SJCRH30 (cell line): ENCODE data around the gene RREB1. TPM values are rescaled to one million over a fixed set of nuclear protein-coding genes. Genes with fewer than 3 reads are reported as not detected.
"Not testable (repeated sequence)": the region's sequence is repeated elsewhere in the genome, so short reads cannot be mapped to it uniquely, and the experiment has no call there.

Source experiments
- DNase-seq, 2 experiments: peaks; one replicate each; pipeline ENCODE4 v3.0.0-alpha.2; 2015 to 2020
- H3K27ac ChIP-seq: fragments of 250-450 bp; sonication (Bioruptor Pico); 2 replicates; pipeline ENCODE4 v1.5.1; 2020; ENCODE audit warnings: mild to moderate bottlenecking, moderate library complexity
- H3K27me3 ChIP-seq: fragments of 250-450 bp; sonication (Bioruptor Pico); 2 replicates; pipeline ENCODE4 v1.5.1; 2020; ENCODE audit warnings: mild to moderate bottlenecking, moderate library complexity
- H3K36me3 ChIP-seq: fragments of 250-450 bp; sonication (Bioruptor Pico); 2 replicates; pipeline ENCODE4 v1.5.1; 2020; ENCODE audit warnings: mild to moderate bottlenecking, moderate library complexity
- H3K4me1 ChIP-seq: fragments of 250-450 bp; sonication (Bioruptor Pico); 2 replicates; pipeline ENCODE4 v1.5.1; 2020; ENCODE audit warnings: mild to moderate bottlenecking, moderate library complexity
- H3K4me3 ChIP-seq: fragments of 250-450 bp; sonication (Bioruptor Pico); 2 replicates; pipeline ENCODE4 v1.5.1; 2020; ENCODE audit warnings: mild to moderate bottlenecking, moderate library complexity
- H3K9me3 ChIP-seq: fragments of 250-450 bp; sonication (Bioruptor Pico); replicated peaks from 2 replicates; pipeline ENCODE4 v1.5.1; 2020; ENCODE audit warnings: mild to moderate bottlenecking, moderate library complexity
- total RNA-seq: library from RNA; depleted of rRNA; stranded (reverse); fragments of >200 nt; shearing (Covaris generic); gene quantifications from 2 replicates; pipeline ENCODE4 v1.2.3, GENCODE V29; 2014

Gene RREB1
- total RNA-seq, 1 experiment from 2014 or later: 12.3 TPM

DNA sequence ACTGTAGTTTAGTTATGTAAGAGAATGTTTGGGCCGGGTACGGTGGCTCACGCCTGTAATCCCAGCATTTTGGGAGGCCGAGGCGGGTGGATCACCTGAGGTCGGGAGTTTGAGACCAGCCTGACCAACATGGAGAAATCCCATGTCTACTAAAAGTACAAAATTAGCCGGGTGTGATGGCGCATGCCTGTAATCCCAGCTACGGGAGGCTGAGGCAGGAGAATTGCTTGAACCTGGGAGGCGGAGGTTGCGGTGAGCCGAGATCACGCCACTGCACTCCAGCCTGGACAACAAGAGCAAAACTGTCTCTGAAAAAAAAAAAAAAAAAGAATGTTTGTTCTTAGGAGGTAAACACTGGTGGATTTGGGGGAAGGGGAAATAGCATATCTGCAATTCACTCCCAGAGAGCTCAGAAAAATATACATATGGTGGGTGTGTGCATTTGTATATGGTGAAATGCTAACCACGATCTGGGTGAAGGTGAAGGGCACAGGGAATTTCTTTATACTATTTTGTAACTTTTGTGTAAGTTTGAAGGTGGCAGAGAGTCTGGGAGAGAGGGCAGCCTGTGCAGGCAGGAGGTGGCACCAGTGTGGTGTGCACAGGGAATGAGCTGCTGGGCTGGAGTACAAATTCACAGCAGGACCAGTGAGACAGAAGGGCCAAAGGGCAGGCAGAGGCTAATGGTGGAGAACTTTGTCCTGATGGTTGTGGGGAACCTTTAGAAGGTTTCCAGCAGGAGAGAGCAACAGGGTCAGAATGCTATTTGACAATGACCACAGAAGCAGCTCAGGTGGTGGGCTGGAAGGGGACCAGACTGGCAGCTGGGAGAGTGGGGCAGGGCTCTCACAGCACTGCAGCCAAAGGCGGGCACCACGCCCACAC lies 162.8 kb downstream of the RREB1 start:
- no peaks in the 10 kb centered on the region for H3K9me3 ChIP-seq
- no peaks in the 10 kb centered on the region for H3K36me3 ChIP-seq
- no peak for DNase-seq
- H3K27ac ChIP-seq: no peak overlapping the region
- H3K4me1 ChIP-seq: no peaks in the 10 kb centered on the region
- H3K4me3 ChIP-seq: no peak overlapping the region
- no peaks in the 10 kb centered on the region for H3K27me3 ChIP-seq

DNA sequence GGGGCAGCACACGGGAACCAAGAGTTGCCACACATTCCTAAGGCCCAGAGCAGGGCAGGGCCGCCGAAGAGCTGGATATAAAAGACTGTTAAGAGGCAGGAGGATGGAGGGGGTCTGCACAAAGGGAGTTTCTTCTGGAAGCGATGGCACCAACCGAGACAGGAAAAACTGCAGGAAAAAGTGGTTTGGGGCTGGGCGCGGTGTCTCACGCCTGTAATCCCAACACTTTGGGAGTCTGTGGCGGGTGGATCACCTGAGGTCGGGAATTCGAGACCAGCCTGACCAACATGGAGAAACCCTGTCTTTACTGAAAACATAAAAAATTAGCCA lies 163.4 kb downstream of the RREB1 start:
- Histone ChIP-seq H3K36me3 (no peaks in the 10 kb centered on the region), H3K4me3 (no peak overlapping the region), H3K27me3 (no peaks in the 10 kb centered on the region), H3K27ac (no peak overlapping the region), H3K9me3 (no peaks in the 10 kb centered on the region), H3K4me1 (no peaks in the 10 kb centered on the region)
- DNase-seq: no peak

DNA sequence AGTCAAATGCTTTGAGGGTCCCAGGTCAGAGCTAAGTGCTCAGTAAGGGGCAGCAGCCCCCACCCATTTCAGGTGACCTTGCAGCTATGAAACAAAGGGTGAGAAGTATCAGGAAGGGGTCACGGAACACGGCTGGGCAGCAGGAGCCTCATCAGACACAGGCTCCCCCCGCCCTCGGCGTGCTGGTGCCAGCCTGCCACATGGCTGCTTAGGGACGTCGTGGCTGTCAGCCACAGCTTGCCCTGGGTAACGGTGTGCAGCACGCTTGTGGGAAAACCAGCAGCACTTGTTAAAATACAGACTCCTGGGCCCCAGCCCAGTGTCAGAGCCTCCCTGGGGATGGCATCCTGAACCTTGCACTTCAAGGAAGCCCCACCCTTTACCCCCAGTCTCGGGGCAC lies 165.9 kb downstream of the RREB1 start:
- DNase-seq: no peak
- no peaks in the 10 kb centered on the region for H3K36me3 ChIP-seq
- no peak overlapping the region for H3K4me3 ChIP-seq
- H3K27me3 ChIP-seq: no peaks in the 10 kb centered on the region
- no peaks in the 10 kb centered on the region for H3K9me3 ChIP-seq
- H3K27ac ChIP-seq: no peak overlapping the region
- no peaks in the 10 kb centered on the region for H3K4me1 ChIP-seq

DNA sequence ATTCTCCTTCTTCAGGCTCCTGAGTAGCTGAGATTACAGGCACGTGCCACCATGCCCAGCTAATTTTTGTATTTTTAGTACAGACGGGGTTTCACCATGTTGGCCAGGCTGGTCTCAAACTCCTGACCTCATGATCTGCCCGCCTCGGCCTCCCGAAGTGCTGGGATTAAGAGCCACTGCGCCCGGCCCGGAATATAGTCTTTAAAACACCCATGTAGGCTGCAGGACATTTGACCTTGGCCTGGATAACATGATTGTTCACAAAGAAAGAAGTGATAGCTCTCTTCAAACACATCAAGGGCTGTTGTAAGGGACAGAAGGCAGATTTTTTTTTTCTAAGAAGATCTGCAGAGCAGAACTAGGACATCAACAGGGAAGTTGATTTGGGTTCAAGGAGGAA lies 166.8 kb downstream of the RREB1 start:
- not testable (repeated sequence) for H3K4me3 ChIP-seq, H3K27me3 ChIP-seq, DNase-seq, H3K36me3 ChIP-seq, H3K27ac ChIP-seq, H3K4me1 ChIP-seq, H3K9me3 ChIP-seq

DNA sequence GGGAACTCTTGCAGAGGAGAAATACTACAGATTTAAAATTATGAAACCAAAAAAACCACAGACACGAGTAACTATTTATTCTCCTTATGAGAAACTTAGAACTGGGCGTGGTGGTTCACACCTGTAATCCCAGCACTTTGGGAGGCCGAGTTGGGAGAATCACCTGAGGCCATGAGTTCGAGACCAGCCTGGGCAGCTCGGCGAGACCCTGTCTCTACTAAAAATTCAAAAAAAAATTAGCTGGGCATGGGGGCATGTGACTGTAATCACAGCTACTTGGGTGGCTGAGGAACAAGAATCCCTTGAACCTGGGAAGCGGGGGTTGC lies 168.4 kb downstream of the RREB1 start:
- DNase-seq: no peak
- no peaks in the 10 kb centered on the region for H3K4me1 ChIP-seq
- no peak overlapping the region for H3K27ac ChIP-seq
- H3K4me3 ChIP-seq: no peak overlapping the region
- no peaks in the 10 kb centered on the region for H3K9me3 ChIP-seq
- H3K27me3 ChIP-seq: no peaks in the 10 kb centered on the region
- H3K36me3 ChIP-seq: no peaks in the 10 kb centered on the region

DNA sequence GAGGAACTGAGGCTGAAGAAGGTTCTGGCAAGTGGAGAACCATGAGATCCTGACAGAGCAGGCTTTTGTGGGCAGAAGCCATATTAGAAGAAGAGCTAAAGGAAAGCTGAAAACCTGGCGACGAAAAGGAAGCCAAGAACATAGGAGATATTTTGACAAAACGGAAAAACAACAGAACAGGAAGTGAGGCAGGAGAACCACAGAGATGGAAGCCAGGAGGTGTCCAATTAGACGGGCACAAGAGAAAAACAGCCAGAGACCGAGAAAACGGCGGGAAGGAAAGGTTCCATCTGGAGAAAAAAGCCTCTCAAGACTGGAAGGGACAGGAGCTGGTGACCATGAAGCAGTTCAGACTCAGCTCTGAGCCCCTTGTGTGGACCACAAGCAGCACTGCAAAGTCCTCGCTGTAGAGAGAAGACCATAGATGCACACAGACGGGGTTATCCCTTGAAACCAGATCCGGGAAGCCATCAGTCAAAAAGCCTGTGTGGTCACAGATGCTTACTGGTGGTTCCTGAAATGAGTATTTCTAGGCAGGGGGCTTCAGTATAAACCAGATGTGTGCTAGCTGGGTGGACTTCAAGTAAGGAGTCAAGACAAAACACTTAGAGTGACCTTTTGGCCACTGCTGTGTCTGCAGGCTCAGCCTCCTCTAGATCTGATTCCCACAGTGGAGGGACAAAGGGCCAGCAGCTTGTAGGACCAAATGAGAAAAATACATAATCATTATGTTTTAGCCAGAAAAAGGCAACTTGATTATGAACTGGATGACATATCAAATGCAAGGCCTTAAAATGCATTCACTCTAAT lies 174.5 kb downstream of the RREB1 start:
- Histone ChIP-seq H3K27me3 (no peaks in the 10 kb centered on the region), H3K9me3 (no peaks in the 10 kb centered on the region), H3K36me3 (0 out of 2 replicates have a peak, but pooled peaks cover 2% of the 10 kb centered on the region), H3K27ac (no peak overlapping the region), H3K4me3 (no peak overlapping the region), H3K4me1 (no peaks in the 10 kb centered on the region)
- no peak for DNase-seq

DNA sequence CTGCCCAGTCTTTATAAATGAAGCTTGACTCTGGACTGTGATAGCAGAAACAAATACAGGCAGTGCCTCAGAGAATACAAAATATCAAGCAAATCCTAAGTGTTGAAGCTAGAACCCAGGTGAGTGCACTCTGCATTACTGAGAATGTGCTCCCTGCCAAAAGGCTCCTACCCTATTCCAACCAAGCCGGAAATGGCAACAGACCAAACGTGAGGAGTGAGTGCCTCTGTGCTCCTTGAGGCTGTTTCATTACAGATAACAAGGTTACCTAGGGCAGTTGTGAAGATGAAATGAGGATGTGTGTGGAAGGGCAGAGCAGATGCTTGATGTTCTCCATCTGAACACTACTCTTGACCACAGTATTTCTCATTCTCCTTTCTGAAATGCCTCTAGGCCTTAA lies 175.9 kb downstream of the RREB1 start:
- Histone ChIP-seq H3K4me1 (no peaks in the 10 kb centered on the region), H3K9me3 (no peaks in the 10 kb centered on the region), H3K27ac (no peak overlapping the region), H3K4me3 (no peak overlapping the region), H3K27me3 (no peaks in the 10 kb centered on the region), H3K36me3 (peaks cover 5% of the 10 kb centered on the region; the same call in 1 of the 2 replicates)
- no peak for DNase-seq

DNA sequence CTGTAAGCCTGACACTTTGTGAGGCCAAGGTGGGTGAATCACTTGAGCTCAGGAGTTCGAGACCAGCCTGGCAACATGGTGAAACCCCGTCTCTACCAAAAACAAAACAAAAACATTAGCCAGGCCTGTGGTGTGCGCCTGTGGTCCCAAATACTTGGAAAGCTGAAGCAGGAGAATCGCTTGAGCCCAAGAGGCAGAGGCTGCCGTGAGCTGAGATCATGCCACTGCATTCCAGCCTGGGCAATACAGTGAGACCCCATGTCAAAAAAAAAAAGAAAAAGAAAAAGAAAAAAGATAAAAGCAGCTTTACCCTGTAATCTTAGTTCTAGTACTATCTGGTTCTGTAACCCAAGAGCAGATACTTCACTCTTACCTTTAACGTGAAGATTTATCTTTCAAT lies 177.7 kb downstream of the RREB1 start:
- Histone ChIP-seq H3K27me3 (no peaks in the 10 kb centered on the region), H3K9me3 (no peaks in the 10 kb centered on the region), H3K4me3 (no peak overlapping the region), H3K4me1 (no peaks in the 10 kb centered on the region), H3K27ac (no peak overlapping the region), H3K36me3 (peaks cover 5% of the 10 kb centered on the region)
- no peak for DNase-seq

DNA sequence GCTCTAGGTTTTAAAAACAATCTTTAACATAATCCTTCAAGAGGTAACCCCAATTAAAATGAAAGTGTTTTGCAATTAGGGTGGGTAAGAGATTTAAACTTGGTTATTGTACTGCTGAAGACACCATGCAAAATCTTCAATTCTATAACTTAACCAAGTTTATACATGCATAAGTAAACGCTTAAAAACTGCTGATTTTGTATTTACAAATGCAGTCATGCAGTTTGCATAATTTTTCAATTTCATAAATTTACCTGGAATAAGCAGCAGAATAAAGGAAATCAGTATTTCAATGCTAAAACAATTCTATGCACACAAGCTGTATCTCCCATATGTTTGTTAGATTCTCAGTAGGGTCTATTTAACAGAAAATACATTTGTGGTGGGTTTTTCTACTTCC lies 182.3 kb downstream of the RREB1 start:
- H3K36me3 ChIP-seq: peaks cover 11% of the 10 kb centered on the region
- no peaks in the 10 kb centered on the region for H3K9me3 ChIP-seq
- no peak overlapping the region for H3K4me3 ChIP-seq
- no peak for DNase-seq
- H3K4me1 ChIP-seq: no peaks in the 10 kb centered on the region
- no peak overlapping the region for H3K27ac ChIP-seq
- no peaks in the 10 kb centered on the region for H3K27me3 ChIP-seq

DNA sequence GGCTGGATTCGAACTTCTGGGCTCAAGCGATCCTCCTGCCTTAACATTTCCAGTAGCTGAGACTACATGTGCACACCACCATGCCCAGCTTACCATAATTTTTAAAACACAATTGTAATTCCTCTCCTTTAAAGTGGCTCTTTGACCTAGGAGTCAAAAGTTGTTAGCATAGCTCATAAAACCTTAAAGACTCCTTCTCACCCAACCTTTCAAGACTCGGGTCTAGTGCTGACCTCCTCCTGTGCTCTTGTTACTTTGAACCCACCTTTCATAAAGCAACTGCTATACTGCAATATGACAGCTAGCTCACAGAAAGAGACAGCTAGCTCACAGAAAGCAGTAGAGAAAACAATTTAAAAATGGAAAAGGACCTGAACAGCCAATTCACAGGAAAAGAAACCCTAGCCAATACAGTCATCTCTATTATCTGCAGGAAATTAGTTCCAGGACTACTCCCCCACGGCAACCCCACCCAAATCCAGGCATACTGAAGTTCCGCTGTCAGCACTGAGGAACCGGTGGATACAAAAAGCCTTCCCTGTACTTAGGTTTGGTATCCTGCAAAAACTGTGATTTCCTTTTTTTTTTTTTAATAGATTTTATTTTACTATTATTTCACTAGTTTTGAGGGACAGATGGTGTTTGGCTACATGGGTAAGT lies 185.0 kb downstream of the RREB1 start:
- DNase-seq: no peak
- no peaks in the 10 kb centered on the region for H3K27me3 ChIP-seq
- no peak overlapping the region for H3K4me3 ChIP-seq
- H3K4me1 ChIP-seq: no peaks in the 10 kb centered on the region
- no peak overlapping the region for H3K27ac ChIP-seq
- H3K9me3 ChIP-seq: no peaks in the 10 kb centered on the region
- peaks cover 15% of the 10 kb centered on the region for H3K36me3 ChIP-seq

DNA sequence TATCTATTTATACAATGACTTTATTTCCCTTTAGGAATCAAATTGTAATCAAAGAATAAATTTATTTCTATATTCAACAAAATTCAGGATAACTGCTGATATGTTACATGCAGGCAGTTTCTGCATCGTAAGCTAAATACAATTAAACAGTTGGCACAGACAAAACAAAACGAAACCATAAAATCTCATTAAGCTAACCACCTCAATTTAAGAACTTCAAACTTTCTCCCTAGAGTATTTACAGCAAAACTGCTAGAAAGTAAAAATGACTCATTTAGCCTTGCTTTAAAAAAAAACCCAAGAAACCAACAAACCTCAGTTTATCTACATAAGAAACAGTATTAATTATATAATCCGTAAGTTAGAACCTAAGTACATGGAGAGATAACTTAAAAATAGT lies 188.2 kb downstream of the RREB1 start:
- Histone ChIP-seq H3K9me3 (no peaks in the 10 kb centered on the region), H3K27ac (no peak overlapping the region), H3K4me3 (no peak overlapping the region), H3K36me3 (peaks cover 34% of the 10 kb centered on the region; the same call in 1 of the 2 replicates), H3K27me3 (no peaks in the 10 kb centered on the region), H3K4me1 (no peaks in the 10 kb centered on the region)
- DNase-seq: no peak

DNA sequence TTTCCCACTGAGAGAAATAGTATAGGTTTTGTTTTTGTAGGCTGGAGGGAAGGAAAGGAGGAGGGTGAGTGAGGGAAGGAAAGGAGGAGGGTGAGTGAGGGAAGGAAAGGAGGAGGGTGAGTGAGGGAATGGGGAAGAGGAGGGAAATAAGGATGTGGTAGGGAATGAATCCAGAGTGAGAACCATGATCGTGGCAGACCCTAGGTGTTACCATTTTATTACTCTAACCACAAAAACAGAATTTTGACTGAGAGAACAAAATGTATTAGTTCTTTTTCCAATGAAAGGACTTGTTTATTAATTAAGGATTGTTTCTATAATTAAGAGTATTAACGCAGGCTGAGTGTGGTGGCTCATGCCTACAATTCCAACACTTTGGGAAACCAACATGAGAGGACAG lies 188.8 kb downstream of the RREB1 start:
- Histone ChIP-seq H3K36me3 (peaks cover 41% of the 10 kb centered on the region; the same call in 1 of the 2 replicates), H3K27me3 (no peaks in the 10 kb centered on the region)
- DNase-seq: no peak

DNA sequence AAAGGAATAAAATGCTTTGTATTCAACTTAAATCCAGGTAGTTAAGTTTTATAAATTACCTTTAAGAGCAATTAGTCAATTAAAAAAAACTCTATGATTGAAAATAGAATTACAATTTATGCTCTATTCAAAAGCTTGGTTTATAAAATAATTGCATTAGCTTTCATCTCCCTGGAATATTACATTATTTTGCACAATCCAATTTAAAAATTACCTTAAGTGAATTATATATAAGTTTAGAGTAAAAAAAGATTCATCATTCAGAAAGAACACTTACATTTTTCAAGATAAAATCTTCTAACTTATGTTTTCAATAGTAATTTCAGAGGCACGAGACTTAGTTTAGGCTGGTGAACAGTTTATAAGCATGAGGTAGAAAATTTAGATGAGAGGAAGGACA lies 190.4 kb downstream of the RREB1 start:
- H3K27ac ChIP-seq: no peak overlapping the region
- H3K4me1 ChIP-seq: no peaks in the 10 kb centered on the region
- peaks cover 44% of the 10 kb centered on the region; the same call in 1 of the 2 replicates for H3K36me3 ChIP-seq

More for the DNA sequence above, 188.8 kb downstream of the RREB1 start:
- no peaks in the 10 kb centered on the region for H3K9me3 ChIP-seq
- no peak overlapping the region for H3K27ac ChIP-seq
- H3K4me1 ChIP-seq: no peaks in the 10 kb centered on the region
- H3K4me3 ChIP-seq: no peak overlapping the region

DNA sequence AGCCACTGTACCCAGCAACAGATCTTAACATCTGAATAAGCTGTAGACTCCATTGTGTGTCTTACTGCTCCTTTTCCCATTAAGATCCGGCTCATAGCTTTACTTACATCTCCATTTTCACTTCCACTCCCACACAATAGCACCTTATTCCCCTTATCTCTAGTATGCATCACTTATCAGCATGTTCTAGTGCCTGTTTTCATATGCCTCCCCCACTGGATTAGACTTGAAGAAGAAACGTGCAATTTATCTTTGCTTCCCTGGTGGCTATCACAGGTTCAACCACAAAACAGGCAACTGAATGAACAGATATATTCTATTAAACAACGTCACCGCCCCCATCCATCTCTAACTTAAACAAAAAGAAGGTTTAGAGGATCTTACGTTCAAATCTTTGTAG lies 193.2 kb downstream of the RREB1 start:
- no peak for DNase-seq
- no peak overlapping the region for H3K4me3 ChIP-seq
- H3K4me1 ChIP-seq: no peaks in the 10 kb centered on the region
- H3K27me3 ChIP-seq: no peaks in the 10 kb centered on the region
- peaks cover 40% of the 10 kb centered on the region; the same call in 1 of the 2 replicates for H3K36me3 ChIP-seq
- H3K27ac ChIP-seq: no peak overlapping the region
- H3K9me3 ChIP-seq: no peaks in the 10 kb centered on the region

More for the DNA sequence above, 190.4 kb downstream of the RREB1 start:
- DNase-seq: no peak
- Histone ChIP-seq H3K9me3 (no peaks in the 10 kb centered on the region), H3K4me3 (no peak overlapping the region), H3K27me3 (no peaks in the 10 kb centered on the region)
